ENCODE data around the gene KLHL40. TPM values are rescaled to one million over a fixed set of nuclear protein-coding genes. Genes with fewer than 3 reads are reported as not detected.

The KLHL40 gene
- polyA plus RNA-seq, 1 donor from 2014 or later: not detected

GRCh38 chr3:42732829-42733459, 47.6 kb downstream of the KLHL40 start:
- Histone ChIP-seq H3K27ac (ENCODE audit: low read length) (no peak overlapping the region), H3K4me2 (ENCODE audit: low read length) (no peak overlapping the region), H3K4me3 (ENCODE audit: low read length) (no peak overlapping the region), H3K36me3 (ENCODE audit: insufficient read depth, low read length) (no peaks in the 10 kb centered on the region), H3K79me2 (replicated peaks; ENCODE audit: insufficient read depth, low read length) (no peaks in the 10 kb centered on the region), H3F3A (ENCODE audit: insufficient read depth, low read length, poor library complexity, severe bottlenecking) (no peaks in the 10 kb centered on the region), H4K20me1 (ENCODE audit: insufficient read depth) (no peaks in the 10 kb centered on the region), H2AFZ (ENCODE audit: low read depth, low read length) (no peak overlapping the region), H3K9me3 (ENCODE audit: low read length) (no peaks in the 10 kb centered on the region), H3K9me2 (ENCODE audit: insufficient read depth, low read length) (no peaks in the 10 kb centered on the region), H3K27me3 (ENCODE audit: insufficient read depth, low read depth, low read length) (no peaks in the 10 kb centered on the region), H3K9ac (ENCODE audit: low read length) (no peak overlapping the region)
- TF ChIP-seq SMC3 (conservative IDR thresholded peaks at IDR 0.05; ENCODE audit: poor library complexity) (no peak), EZH2 (IDR thresholded peaks at IDR 0.05; ENCODE audit: borderline replicate concordance, insufficient read depth, low read length, poor library complexity, severe bottlenecking) (no peak), POLR2AphosphoS5 (IDR thresholded peaks at IDR 0.05) (no peak), REST (IDR thresholded peaks at IDR 0.05; ENCODE audit: borderline replicate concordance) (no peak), CTCF (IDR thresholded peaks at IDR 0.05; ENCODE audit: poor library complexity, severe bottlenecking) (no peak), TAF1 (IDR thresholded peaks at IDR 0.05; ENCODE audit: low read depth) (no peak), RAD21 (conservative IDR thresholded peaks at IDR 0.05) (no peak), EP300 (conservative IDR thresholded peaks at IDR 0.05; ENCODE audit: poor library complexity, severe bottlenecking) (no peak)

GRCh38 chr3:42733501-42734262, 48.3 kb downstream of the KLHL40 start:
- Histone ChIP-seq H3K9me3 (ENCODE audit: low read length) (no peaks in the 10 kb centered on the region), H2AFZ (ENCODE audit: low read depth, low read length) (no peak overlapping the region), H3K4me3 (ENCODE audit: low read length) (no peak overlapping the region), H3K79me2 (replicated peaks; ENCODE audit: insufficient read depth, low read length) (no peaks in the 10 kb centered on the region), H3K9ac (ENCODE audit: low read length) (no peak overlapping the region), H3K4me2 (ENCODE audit: low read length) (no peak overlapping the region), H3K9me2 (ENCODE audit: insufficient read depth, low read length) (no peaks in the 10 kb centered on the region), H3K27me3 (ENCODE audit: insufficient read depth, low read depth, low read length) (no peaks in the 10 kb centered on the region), H3K36me3 (ENCODE audit: insufficient read depth, low read length) (no peaks in the 10 kb centered on the region), H4K20me1 (ENCODE audit: insufficient read depth) (no peaks in the 10 kb centered on the region), H3K27ac (ENCODE audit: low read length) (no peak overlapping the region), H3F3A (ENCODE audit: insufficient read depth, low read length, poor library complexity, severe bottlenecking) (no peaks in the 10 kb centered on the region)
- no peak for TF ChIP-seq POLR2AphosphoS5 (IDR thresholded peaks at IDR 0.05)
- no peak for TF ChIP-seq EP300 (conservative IDR thresholded peaks at IDR 0.05; ENCODE audit: poor library complexity, severe bottlenecking)
- no peak for TF ChIP-seq MXI1 (conservative IDR thresholded peaks at IDR 0.05; ENCODE audit: poor library complexity, severe bottlenecking)
- no peak for TF ChIP-seq RAD21 (conservative IDR thresholded peaks at IDR 0.05)
- no peak for TF ChIP-seq SMC3 (conservative IDR thresholded peaks at IDR 0.05; ENCODE audit: poor library complexity)
- no peak for TF ChIP-seq TAF1 (IDR thresholded peaks at IDR 0.05; ENCODE audit: low read depth)
- TF ChIP-seq CTCF (IDR thresholded peaks at IDR 0.05; ENCODE audit: poor library complexity, severe bottlenecking): no peak
- no peak for TF ChIP-seq REST (IDR thresholded peaks at IDR 0.05; ENCODE audit: borderline replicate concordance)
- no peak for TF ChIP-seq EZH2 (IDR thresholded peaks at IDR 0.05; ENCODE audit: borderline replicate concordance, insufficient read depth, low read length, poor library complexity, severe bottlenecking)
